ENCODE results near the gene SMG6. TPM values are rescaled to one million over a fixed set of nuclear protein-coding genes. Genes with fewer than 3 reads are reported as not detected.
"Not testable (repeated sequence)": the region's sequence is repeated elsewhere in the genome, so short reads cannot be mapped to it uniquely, and the experiment has no call there.

SMG6 gene
- polyA plus RNA-seq (ENCODE audit: insufficient read length in 3 of 3): 10 to 100 TPM; 31.1 to 36.1 (median 32.9) TPM

DNA sequence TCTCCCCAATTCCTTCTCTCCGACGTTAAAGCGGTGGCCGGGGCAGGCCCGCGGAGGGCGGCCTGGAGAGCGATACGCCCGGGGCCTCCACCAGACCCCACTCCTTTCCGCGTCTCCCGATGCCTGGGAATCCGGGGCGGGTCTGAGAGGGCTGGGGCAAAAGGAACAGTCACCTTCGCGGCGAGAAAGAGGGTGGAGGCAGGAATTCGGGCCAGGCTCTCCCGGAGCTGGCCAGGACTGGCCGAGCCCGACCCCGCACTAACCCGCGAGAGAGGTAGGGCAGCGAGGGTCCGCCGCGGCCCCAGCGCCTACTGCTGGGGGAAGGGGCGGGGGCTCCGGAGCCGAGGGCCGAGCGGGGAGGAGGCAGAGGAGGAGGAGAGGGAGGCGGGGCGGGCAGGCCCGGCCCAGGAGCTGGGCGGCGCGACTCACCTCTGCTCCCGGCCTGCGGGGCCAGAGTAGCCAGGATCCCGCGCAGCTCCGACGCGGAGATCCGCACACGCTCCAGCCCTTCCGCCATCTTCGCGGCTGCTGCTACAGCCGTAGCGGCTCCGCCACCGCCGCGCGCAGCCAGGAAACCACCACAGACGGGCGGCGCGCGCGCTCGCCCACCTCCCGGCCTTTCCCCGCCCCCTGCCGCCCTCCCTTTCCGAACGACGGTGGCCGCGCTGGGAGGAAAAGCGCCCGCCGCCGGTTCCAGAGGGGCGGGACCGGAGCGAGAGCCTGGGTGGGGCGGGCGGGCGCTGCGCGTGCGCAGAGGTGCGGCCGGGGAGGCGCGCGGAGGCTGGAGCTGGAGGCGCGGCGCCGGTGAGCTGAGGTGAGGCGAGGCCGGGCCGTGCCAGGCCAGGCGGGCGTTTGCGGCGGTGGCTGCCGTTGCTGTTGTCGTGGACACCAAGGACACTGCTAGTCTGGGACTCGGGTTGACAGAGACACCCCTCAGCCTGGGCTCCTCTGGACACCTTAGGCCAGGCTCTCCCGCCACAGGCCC is at the start of gene SMG6, which contains the start of gene SRR:
Gene SMG6 (minus strand): TSS at position 582 of the 985 bp plus-strand sequence. CDS start 65 bp downstream, at position 517.
Gene SRR (plus strand): TSS at position 747 of the 985 bp plus-strand sequence. CDS start 11,611 bp downstream, outside the sequence.
- DNase-seq (ENCODE audit: low read depth in 3 of 3, low spot score in 2 of 3): peak; percentile 62 to 85 (median 80)

DNA sequence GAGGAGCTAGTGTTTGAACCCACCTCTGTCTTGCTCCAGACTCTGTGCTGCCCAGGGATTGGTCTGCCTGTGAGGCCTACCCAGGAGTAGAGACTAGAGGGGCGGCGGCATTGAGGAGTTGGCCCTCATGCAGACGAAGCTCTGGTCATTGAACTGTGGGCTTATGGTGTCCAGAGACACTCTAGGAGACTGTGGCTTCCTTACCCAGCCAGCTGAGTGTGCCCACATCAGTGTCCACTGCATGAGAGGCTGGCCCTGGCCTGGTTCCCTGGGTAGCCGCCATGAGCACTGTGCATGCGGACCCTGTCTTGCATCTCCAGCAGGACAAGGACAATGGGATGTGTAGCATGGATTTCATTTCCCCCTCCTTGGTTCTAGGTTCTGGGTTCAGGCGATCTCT is 47.7 kb upstream of the SMG6 start:
- no peak for DNase-seq (ENCODE audit: low read depth in 3 of 3, low spot score in 2 of 3)

DNA sequence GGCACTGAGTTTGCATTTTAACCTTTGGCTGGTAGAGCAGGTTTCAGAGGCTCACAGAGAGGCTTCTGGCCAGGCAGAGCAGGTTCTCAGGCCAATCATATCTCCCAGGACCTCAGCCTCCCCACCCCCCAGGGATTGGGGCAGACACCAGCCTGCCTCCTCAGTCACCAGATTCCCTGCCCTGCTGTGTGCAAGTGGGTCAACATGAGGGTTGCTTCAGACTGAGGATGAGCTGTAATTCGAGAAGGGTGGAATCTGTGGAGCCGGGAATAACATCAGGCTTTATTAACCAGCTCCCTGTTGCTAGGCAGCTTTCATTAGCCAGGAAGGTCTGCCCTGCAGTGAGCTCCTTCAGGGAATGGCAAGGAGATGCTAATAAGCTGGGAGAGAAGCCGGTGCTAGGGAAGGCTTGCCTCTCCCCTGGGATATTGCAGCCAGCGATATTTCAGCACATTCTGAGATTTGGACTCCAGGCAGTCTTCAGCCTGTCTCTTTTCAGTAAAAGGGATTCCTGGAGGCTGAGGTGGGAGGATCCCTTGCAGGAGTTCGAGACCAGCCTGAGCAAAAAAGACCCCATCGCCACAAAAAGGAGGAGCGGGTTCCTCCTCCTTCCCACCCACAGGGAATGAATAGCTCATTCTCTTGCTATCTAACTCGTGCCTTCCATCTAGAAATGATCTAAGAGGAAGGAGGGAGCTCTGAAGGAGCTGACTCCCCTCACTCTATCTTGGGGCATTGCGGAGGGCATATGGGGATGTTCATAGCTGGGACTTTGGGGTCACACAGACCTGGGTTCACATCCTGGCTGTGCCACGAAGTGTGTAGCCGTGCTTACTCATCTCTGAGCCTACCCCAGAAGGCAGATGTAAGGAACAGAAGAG is 44.5 kb upstream of the SMG6 start:
- DNase-seq (ENCODE audit: low read depth in 3 of 3, low spot score in 2 of 3): peak in 1 of 3 donors; percentile 67

DNA sequence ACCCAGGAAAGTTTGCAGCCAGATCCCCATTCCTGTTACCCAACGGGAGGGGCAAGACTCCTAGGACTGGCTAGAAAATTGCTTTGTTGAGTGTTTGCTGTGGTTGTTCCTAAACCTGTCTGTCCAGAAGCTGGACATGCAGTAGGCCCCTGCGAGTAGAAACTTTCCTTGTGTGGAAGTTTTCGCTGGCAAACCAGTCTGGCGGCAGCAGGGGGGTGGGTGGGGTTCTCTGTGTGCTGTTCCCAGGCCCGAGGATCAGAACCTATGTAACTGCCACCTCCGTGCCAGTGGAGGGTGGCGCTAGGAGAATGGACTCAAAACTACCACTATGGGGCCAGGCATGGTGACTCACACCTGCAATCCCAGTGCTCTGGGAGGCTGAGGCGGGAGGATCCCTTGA is 42.9 kb upstream of the SMG6 start:
- DNase-seq (ENCODE audit: low read depth in 3 of 3, low spot score in 2 of 3): no peak

DNA sequence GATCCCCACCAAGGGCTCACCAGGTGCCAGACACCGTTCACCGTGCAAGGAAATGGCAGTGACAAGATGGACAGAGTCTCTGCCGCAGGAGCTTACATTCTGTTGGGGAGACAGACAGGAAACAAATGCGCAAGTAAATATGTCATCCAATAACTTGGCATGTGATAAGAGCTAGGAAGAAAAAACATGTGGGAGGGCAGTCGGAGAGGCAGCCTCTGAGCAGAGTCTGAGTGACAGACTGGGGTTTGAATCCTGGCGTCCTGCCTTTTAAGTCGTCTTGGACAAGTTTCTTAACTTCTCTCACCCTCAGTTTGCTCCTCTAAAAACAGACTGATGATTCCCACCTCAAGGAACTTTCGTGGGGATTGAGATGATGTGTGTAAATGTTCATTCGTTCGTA is 40.9 kb upstream of the SMG6 start:
- no peak for DNase-seq (ENCODE audit: low read depth in 3 of 3, low spot score in 2 of 3)

DNA sequence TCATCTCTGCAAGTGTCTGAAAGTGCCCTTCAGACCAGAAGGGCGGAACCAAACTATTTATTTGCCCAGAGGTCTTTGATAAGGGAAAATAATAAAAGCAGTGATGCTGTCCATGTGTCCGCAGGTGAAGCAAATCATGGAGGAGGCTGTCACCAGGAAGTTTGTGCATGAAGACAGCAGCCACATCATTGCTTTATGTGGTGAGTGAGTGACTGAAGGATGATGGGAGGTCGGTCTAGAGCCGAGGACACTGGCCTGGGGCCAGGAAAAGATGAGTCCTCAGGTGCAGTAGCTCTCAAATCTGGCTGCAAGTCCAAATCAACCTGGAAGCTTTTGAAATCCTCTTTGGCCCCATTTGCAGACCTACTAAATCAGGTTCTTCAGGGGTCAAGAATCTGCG is 39.8 kb upstream of the SMG6 start:
- DNase-seq (ENCODE audit: low read depth in 3 of 3, low spot score in 2 of 3): no peak

DNA sequence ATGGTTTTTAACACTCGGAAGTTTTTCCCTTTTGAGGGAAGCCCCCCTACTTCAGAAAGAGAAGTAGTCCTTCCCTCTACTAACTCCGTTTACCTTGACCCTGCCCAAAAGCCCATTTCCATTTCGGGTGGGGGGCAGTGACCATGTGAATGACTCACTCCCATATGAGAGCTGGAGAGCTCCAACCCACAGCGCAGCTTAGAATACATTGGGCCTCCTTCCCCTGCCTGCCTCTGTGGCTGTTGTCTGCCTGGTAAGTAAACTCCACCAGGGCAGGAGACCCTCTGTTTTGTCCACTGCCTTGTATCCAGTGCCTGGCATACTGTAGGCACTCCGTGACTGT is 34.7 kb upstream of the SMG6 start:
- DNase-seq (ENCODE audit: low read depth in 3 of 3, low spot score in 2 of 3): no peak

DNA sequence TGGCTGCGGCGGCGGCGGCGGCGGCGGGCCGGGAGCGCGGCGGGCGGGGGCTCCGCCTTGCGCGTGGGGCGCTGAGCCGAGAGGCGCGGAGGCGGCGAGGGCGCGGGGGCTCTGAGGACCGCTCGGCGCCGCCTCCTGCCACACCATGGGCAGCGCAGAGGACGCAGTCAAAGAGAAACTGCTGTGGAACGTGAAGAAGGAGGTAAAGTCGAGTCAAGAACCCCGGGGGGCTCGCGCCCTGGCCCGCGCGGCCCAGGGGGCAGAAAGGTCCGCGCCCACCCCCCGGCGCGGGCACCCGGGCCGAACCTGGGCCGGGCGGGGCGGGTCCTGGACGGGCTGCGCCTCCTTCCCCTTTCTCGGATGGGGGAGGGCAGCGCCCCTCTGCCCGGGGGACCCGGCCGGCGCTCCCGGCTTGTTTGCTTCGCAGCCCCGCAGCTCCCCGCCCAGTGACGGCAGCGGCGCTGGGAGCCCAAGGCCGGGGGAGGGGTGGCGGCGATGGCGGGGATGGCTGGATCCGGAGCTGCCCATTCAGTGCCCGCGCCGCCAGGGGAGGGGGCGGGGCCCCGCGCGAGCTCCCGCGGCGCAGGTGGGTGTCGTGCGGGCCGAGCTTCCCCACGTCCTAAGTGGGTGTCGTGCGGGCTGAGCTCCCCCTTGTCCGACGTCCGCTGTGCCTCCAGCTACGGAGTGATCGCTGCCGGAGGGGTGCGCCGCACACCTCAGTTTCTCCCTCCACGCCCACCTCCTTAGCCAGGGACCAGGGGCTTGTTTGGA is 34.1 kb upstream of the SMG6 start:
- no peak for DNase-seq (ENCODE audit: low read depth in 3 of 3, low spot score in 2 of 3)

DNA sequence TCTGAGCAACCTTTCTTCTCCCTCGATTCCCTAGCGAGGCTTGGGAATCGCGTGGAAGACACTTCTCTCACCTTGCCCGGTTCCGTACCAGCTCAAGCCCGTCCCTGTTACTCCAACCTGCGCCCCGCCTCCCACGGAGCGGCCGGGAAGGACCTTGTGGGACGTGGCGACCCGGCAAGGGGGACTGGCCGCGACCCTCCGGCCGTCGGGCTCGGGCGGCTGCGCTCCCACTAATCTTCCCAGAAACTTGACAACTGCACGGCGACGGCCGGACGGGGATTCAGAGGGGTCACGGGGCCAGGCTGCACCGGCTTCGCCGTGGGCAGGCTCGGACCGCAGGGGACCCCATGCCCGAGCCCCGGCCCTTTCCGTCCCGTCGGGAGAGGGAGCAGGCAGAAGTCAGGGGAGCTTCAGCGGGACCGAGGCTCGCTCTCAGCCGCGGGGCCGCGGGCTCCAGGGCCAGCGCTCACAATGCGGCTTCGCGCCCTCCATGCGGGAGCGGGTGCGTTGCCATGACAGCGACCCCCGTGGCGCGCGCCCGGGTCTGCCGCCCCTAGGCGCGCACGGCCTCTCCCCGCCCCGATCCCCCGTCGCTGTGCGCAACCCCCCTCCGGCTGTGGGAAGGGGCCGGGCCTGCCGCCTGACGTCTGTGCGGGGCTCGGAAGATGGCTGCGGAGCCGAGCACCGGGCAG is 33.4 kb upstream of the SMG6 start, which contains the start of gene SGSM2:
Gene SGSM2 (plus strand): TSS at position 650 of the 692 bp plus-strand sequence. CDS start 188 bp downstream, outside the sequence.
- DNase-seq (ENCODE audit: low read depth in 3 of 3, low spot score in 2 of 3): no peak

DNA sequence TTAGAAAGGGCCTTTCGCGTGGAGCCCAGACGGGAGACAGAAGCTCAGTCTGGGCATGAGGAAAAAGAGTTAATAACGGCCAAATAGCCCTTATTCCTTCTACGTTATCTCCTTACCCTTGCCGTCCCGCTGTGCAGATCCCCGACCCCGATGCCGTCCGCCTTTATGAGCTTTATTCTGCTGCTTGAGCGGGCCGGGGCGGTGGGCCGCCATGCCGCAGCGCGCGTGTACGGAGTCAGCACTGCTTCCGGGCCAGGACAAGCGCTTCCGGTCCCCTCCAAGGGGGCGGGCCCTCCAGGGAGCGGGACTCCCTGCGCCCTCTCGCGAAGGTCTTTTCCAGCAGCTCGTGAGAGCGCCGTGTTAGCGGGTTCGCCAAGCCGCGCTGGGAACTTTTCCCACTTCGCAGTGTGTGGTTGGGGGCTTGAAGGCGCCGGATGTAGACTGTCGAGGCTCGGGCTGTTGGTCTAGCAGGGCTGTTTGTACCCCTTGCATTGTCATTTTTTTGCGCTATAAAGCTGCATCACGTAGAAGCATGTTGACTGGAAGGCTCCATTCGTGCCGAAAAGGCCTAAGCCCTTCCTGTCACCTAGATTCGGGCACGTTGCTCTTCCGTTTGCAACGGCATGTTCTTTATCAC is 32.7 kb upstream of the SMG6 start, which contains the start of gene TSR1:
Gene TSR1 (minus strand): TSS at position 243 of the 637 bp plus-strand sequence. CDS start 30 bp downstream, at position 213.
- peak; percentile 64 to 86 (median 83) for DNase-seq (ENCODE audit: low read depth in 3 of 3, low spot score in 2 of 3)

DNA sequence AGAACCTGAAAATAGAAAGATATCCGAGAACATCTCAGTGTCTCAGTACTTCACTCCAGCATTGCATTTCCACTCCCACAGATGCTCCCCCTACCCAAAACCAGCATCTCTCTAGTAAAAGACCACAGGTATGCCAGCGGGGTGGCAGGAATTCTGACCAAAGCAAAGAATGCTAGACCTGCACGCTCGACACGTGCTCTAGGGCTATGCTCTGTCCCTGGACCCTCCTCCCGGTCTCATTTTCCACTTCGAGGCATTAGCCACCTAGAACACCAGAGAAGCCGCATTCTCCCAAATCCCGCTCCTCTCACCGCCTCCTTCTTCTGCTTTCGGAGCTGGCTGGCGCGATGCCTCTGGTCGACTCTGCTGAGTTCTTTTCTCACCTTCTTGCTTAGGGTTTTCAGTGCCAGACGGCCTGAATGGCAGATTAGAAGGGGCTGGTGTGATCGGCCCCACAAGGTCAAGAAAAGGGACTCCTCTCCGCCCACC is 32.2 kb upstream of the SMG6 start:
- DNase-seq (ENCODE audit: low read depth in 3 of 3, low spot score in 2 of 3): no peak

DNA sequence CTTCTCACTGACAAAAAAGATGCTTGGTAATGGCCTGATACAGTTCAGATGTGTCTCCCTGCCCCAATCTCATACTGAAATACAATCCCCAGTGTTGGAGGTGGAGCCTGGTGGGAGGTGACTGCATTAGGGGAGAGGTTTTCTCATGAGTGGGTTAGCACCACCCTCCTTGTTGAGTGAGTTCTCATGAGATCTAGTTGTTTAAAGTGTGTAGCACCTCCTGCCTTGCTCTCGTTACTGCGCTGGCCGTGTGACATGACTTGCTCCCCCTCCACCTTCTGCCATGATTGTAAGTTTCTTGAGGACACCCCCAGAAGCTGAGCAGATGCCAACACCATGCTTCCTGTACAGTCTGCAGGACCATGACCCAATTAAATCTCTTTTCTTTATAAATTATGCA is 27.7 kb upstream of the SMG6 start:
- no peak for DNase-seq (ENCODE audit: low read depth in 3 of 3, low spot score in 2 of 3)

DNA sequence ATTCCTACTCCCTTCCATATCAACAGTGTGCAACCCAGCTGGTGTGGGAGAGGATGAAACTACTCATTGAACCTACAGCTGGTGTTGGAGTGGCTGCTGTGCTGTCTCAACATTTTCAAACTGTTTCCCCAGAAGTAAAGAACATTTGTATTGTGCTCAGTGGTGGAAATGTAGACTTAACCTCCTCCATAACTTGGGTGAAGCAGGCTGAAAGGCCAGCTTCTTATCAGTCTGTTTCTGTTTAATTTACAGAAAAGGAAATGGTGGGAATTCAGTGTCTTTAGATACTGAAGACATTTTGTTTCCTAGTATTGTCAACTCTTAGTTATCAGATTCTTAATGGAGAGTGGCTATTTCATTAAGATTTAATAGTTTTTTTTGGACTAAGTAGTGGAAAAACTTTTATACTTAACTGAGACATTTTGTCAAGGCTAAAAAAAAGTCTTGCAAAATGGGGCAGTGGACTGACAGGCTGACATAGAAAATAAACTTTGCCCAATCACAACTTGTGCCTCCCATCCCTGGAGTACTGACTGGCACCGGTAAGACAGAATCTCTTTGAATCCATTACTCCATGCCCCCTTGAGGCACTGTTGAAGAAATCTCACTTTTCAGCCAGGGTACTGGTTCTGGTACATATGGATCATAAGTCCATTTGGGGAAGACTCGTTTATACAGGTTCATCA is 20.2 kb upstream of the SMG6 start:
- DNase-seq (ENCODE audit: low read depth in 3 of 3, low spot score in 2 of 3): no peak

DNA sequence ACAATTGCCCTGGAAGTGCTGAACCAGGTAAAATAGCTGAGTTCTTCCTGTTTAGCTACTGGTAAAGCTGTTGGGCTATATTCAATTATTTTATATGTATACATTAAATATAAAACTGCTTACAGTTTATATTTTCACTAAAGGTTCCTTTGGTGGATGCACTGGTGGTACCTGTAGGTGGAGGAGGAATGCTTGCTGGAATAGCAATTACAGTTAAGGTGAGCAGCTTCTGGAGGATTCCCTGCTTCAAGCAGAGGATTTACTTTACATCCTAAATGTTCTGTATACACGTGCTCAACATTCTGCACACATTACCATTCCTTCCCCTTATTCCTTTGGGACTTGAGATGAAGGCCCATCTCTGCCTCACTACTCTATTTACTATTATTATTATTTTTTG is 17.8 kb upstream of the SMG6 start:
- no peak for DNase-seq (ENCODE audit: low read depth in 3 of 3, low spot score in 2 of 3)

DNA sequence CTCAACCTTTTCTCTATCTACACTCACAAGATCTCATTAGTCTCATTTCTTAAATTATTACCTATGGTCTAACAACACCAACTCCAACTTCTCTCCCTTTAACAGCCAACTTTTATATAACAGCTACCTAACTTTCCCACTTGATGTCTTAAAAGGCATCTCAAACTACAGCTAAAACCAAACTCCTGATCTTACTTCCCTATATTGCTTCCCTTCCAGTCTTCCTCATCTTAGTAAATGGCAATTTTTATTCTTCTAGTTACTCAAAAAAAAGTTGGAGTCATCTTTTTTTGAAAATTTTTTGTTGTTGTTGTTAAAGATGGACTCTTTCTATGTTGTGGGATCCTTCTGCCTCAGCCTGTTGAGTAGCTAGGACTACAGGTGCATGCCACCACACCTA is 15.5 kb upstream of the SMG6 start:
- no peak for DNase-seq (ENCODE audit: low read depth in 3 of 3, low spot score in 2 of 3)

DNA sequence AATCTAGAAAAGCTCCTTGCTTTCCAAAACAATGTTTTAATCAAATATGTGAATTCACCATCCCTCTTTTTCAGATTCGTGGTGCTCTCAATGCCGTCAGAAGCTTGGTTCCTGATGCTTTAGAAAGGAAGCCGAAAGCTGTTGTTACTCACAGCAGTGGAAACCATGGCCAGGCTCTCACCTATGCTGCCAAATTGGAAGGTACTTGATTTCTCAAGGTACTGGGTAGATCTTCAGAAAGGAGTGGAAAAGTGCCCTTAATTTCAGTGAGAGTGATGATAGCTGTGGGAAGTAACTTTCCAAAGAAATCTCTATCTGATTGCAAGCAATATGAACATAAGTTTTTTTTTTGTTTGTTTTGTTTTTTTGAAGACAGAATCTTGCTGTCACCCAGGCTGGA is 14.2 kb upstream of the SMG6 start:
- no peak for DNase-seq (ENCODE audit: low read depth in 3 of 3, low spot score in 2 of 3)

DNA sequence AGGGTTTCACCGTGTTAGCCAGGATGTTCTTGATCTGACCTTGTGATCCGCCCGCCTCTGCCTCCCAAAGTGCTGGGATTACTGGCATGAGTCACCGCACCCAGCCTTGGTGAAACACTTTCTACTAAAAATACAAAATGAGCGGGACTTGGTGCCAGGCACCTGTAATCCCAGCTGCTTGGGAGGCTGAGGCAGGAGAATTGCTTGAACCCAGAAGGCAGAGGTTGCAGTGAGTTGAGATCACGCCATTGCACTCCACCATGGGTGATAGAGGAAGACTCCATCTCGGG is 13.3 kb upstream of the SMG6 start:
- not testable (repeated sequence) for DNase-seq (ENCODE audit: low read depth in 3 of 3, low spot score in 2 of 3)

DNA sequence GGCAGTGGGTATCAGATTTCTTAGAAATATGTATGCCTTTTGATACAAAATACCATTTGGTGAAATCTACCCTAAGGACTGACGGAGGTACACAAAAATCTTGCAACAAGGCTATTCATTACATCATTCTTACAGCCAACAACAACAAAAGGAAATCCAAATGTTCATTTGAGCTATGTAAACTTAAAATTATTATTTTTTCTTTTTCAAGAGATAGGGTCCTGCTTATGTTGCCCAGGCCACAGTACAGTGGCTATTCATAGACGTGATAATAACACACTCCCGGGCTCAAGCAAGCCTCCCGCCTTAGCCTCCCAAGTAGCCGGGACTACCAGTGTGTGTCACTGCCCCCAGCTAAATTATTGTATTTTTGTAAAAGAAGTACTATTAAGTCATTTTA is 9.2 kb upstream of the SMG6 start:
- DNase-seq (ENCODE audit: low read depth in 3 of 3, low spot score in 2 of 3): no peak
